OCI-LY7 (cell line): ENCODE results near the gene ACADS.

Source experiments
- EZH2phosphoT487 ChIP-seq: fragments of 200-600 bp; sonication (generic); IDR thresholded peaks from 2 replicates; pipeline ENCODE4 v1.6.1; 2018; ENCODE audit warnings: low read depth, borderline replicate concordance, mild to moderate bottlenecking, mixed run types, antibody characterized with exemption, low read length, moderate library complexity, mixed read lengths
- TF ChIP-seq, protein P1 (sequence below): fragments of 200-600 bp; sonication (generic); conservative IDR thresholded peaks from 2 replicates; pipeline ENCODE4 v1.5.1; 2014; ENCODE audit warnings: mild to moderate bottlenecking, antibody characterized with exemption, low read length, moderate library complexity, mixed read lengths

DNA sequence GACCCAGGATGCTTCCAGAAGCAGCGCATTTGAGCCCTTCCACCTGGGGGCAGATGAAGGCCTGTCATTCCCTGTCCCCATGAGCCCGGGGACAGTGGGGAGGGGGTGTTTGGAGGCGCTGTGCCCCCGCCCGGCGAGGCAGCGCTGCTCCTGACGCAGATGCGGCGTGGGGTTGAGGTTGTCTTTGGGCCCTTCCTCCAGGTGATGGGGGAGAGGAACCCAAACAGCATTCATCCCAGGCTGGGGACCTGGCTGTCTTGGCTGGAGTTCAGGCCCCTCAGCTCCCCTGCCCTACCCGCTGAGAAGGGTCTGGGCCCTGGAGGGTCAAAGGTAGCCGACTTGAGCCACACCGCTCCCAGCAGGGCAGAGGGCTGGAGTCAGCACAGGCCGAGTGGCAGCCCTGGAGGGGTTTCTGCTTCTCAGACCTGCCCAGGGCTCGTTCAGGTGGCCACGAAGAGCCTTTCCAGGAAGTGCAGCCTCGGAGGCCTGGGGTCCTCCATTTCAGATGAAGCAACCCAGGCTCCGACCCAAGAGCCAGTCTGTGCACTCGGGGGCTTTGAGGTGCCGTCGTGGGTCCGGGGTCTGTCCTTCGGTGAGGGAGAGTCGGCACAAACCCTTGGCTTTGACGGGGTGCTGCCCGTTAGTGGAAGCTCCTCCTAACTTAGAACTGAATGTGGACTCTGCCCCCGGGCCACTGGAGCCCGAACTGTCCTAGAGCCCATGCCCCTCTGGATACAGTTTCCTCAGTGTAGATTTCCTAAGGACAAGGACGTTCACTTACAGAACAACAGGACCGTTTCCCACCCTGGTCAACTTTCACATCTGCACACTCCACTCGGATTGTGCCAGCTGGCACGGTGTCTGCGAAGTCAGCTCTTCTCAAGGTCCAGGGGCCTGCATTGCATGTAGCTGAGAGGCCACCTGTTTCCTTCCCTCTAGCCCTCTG is 16.1 kb downstream of the ACADS start:
- TF ChIP-seq, protein P1, sequence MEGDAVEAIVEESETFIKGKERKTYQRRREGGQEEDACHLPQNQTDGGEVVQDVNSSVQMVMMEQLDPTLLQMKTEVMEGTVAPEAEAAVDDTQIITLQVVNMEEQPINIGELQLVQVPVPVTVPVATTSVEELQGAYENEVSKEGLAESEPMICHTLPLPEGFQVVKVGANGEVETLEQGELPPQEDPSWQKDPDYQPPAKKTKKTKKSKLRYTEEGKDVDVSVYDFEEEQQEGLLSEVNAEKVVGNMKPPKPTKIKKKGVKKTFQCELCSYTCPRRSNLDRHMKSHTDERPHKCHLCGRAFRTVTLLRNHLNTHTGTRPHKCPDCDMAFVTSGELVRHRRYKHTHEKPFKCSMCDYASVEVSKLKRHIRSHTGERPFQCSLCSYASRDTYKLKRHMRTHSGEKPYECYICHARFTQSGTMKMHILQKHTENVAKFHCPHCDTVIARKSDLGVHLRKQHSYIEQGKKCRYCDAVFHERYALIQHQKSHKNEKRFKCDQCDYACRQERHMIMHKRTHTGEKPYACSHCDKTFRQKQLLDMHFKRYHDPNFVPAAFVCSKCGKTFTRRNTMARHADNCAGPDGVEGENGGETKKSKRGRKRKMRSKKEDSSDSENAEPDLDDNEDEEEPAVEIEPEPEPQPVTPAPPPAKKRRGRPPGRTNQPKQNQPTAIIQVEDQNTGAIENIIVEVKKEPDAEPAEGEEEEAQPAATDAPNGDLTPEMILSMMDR, result no peak
- no peak for TF ChIP-seq EZH2phosphoT487
